GM18511 (cell line): ENCODE results near the gene NME5.

ENCODE experiments used
- ATAC-seq: cut with Tn5 transposase; IDR thresholded peaks from one replicate; pipeline ENCODE4 v1.9.1; 2021; ENCODE audit warnings: mild to moderate bottlenecking, moderate library complexity; ENCODE audit not compliant: unreplicated experiment

Gene NME5

DNA sequence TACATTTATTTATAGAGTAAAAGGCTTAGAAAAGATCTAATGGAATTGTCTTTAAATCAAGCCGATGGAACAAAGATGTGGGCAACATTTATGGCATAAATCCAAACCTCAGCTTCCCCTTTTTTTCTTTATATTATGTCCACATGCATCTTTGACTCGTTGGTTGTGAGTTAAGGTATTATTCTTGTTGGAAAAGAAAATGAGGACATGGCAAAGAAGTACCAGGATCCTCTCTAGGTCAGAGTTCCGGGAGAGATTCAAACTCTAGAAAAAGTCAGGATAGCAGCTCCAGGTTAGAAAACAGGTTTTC, 508 bp upstream of the NME5 start:
- no peak for ATAC-seq

DNA sequence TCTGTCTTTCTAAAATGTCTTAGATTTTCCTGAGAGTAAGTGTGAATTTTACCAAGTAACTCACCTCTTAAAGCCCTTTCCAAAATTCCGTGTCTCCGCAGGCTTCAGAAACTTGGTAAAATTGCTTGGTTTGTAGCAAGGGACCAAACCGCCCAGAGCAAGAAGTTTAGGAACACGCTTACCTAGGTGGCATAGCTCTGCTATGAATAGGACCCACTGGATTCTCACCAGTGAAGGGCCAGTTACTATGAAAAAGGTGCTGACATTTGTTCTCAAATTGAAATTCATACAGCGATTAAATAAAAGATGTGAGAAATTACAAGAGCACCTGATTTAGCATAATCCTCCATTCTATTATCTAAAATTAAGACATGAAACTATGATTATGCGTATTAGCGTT, 6.7 kb downstream of the NME5 start:
- no peak for ATAC-seq

DNA sequence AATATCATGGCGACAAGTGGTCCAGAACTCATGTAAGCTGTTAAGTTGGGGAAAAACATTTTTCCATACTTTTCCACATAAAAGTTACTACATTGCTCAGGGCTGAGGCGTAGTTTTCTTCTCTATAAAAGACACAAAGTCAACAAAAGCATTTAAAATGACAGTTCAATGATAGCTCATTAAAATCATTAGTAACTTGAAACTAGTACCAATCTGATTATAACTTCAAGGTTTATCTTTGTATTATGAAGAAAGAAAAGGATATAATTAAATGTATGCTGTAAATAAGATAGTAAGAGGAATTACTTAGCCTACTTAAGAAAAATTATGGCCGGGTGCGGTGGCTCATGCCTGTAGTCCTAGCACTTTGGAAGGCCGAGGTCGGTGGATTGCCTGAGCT, 9.9 kb downstream of the NME5 start:
- no peak for ATAC-seq

DNA sequence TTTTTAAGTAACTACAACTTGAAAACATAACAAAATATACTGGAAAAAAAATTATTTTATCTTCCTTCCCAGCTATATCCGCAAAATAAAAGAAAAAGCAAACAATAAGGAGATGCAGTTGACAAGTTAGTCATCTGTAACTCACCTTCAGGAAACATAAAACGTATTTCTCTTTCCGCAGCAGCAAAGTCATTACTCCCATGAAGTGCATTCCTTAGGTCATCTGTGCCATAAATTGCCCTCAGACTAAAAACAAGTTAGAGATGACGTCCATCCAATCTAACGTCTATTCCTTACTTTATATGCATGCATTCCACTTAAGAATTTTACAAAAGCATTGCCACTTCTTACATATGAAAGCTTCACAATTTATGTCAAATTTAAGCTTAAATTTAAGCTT, 10.9 kb downstream of the NME5 start:
- no peak for ATAC-seq

DNA sequence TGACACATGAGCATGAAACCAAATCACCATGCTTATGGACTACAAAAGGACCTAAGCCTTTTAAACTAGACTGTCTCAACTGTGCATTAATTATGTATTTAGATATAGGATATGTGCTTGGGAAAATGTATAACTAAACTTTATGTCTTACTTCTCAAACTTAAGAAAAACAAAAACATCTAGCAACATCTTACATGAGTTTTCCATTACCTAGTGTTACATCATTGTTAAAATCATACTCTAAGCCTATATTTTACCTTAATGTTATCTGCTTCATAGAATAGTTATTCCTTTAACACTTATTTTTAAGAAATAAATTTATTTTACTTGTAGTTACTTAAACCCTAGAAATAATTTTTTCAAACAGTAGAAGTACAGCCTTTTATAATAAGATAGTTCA, 24.0 kb downstream of the NME5 start:
- no peak for ATAC-seq

DNA sequence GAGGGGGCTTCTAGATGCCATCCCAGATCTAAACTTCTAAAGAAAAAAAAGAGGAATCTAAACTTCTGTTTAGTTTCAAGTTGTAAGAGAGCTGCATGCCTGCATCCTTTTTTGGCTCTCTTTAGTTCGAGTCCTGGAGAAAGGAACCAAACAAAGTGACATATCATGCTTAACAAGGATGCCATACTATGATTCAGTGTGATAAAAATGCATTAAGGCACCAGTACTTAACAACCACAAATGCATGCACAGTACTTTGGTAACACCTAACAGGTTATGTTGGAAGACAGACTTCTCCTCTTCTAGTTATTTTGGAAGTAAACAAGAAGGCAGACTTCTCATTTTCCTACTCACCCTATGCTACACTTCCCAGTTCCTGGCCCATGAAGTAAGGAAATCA, 27.3 kb downstream of the NME5 start:
- no peak for ATAC-seq

DNA sequence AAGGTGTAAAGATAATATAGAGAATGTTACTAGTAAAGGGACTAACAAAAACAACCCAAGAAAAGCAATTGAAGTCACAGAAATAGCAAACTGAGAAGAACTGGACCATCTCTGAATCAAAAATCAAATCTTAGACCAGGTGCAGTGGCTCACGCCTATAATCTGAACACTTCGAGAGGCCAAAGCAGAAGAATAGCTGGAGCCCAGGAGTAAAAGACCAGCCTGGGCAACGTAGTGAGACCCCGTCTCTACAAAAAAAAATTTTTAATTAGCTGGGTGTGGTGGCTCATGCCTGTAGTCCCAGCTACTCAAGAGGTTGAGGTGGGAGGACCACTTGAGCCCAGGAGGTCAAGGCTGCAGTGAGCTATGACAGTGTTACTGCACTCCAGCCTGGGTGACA, 28.0 kb downstream of the NME5 start:
- no peak for ATAC-seq

DNA sequence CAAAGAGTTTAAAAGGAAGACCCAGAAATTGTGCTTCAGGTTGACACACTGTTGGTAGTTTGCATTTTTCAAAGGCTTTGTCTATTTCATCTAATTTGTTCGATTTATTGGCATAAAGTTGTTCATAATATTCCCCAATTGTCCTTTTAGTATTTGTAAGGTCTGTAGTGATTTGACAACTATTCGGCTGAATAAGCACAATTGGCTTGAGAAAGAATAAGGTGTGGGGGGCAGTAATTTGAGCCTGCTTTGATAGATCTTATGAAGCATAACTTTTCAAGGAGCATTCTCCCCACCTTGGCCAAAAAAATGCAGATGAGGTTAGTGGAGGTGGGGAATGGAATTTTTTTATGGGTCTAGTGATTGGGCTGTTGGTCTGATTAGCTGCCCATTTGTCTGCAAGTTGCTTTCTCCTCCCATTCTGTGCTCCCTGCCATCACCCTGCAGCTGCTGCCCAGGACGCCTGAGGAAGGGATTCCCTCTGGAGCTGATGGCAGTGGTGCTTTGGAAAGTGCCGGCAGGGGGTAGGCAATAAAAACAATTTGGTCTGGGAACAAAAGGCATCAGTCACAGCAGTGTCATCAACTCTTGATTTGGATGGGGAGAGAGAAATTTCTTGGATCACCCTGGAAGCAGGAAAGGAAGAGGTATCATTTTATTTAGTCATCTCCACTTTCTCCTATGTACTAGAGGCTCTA, 28.8 kb downstream of the NME5 start:
- no peak for ATAC-seq

DNA sequence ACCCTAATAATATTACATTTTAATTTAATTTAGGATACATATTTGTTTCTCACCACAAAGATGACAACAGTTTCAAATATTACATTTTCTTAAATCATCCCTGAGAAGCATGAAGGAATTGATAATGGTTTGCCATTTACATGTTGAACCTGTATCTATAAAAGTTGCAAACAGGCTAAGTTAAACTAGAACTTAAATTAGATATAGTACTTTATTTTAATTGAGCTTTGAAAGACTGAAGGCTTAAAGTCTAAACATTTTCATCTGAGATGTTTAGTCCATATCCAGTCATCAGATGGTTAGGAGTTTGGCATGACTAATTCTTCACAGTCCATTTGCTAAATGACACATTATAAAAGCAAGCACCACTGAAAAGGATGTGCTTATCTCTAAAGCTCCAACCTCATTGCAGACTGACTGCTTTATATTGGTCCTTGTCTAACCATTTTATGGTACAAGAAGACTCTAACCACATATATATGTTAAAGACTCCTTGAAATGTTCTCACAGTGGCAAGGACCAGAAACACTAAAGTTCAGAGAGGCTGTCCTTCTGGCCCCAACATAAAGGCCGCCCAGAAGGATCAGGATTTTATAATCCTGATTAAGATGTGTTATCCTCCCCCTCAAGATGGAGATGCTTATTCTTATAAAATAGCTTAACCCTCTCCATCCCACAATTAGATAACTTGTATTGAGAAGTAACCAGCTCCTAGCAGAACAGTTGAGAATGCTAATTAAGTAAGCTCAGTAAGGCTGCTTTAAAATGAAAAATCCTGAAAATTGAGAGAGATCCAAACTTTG, 29.6 kb downstream of the NME5 start:
- no peak for ATAC-seq

DNA sequence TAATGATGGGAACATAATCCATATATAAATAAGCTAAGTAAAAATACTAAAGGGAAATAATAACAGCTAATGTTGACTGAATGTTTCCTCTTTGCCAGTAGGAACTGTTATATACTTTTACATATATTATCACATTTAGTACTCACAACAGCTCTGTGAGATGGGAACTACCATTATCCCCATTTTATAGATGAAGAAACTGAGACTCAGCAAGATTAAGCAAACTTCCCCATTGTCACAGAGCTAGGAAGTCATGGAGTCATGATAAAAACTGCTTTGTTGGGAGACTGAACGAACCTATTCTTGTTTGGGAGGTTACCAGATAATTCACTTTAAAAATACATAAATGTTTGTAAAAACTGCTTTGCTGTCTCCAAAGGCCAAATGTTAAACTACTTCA, 32.0 kb downstream of the NME5 start:
- ATAC-seq, result no peak

DNA sequence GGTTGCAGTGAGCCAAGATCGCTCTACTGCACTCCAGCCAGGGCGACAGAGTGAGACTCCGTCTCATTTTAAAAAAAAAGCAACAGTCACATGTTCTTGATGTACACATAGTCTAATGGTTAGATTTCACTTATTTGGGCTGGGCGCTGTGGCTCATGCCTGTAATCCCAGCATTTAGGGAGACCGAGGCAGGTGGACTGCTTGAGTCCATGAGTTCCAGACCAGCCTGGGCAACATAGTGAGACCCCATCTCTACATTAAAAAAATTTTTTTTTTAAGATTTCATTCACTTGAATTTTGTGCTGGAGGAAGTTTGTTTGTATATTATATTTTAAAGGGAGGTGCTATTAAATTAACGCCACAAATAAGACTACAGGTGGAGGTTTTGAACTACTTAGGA, 33.5 kb downstream of the NME5 start:
- ATAC-seq, result no peak

DNA sequence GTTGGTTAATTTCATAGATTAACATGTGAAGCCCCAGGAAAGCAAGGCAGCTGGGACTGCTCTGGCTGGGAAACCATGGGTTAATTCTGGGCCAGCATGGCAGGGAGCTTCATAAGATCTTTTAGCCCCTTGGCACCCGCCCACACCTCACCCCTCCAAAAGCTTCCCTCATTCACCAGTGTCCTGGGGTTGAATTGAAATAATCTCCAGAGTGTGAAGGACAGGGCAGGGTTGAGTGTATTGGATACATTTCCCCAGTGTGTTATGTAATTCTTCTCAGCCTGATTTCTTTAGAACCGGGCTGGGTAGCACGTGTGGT, 36.0 kb downstream of the NME5 start:
- no peak for ATAC-seq

DNA sequence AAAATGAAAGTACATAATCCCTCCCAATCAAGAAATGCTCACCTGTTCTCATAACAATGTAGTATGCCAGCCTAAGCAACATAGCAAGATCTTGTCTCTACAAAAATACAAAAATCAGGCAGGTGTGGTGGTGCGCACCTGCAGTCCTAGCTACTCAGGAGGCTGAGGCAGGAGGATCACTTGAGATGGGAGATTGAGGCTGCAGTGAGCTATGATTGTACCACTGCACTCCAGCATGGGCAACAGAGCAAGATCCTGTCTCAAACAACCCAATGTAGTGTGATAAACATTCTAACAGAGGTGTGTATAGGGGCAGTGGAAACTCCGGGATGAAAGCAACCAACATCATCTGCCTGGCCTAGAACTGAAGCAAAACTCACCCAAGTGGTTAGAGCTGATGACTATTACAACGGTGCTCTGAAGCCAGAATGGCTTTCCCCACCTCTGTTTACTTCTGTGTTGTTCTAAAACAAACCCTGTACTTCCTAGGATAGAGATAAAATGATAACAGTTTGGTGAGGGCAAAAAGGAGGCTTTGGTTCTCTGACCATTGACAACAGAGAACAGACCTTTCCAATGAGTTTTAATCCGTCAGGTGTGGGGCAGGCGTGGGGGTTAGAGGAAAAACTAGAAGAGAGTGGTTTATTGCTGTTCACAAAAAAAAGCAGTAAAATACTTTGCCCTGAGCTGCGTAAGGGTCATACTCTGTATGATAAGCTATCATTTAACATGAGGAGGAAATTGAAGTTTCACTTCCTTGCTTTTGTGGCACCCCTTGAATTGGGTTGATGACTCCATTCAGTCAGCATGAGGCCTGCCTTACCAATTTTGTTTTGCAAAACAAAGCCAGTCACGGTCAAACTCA, 36.5 kb downstream of the NME5 start:
- no peak for ATAC-seq

DNA sequence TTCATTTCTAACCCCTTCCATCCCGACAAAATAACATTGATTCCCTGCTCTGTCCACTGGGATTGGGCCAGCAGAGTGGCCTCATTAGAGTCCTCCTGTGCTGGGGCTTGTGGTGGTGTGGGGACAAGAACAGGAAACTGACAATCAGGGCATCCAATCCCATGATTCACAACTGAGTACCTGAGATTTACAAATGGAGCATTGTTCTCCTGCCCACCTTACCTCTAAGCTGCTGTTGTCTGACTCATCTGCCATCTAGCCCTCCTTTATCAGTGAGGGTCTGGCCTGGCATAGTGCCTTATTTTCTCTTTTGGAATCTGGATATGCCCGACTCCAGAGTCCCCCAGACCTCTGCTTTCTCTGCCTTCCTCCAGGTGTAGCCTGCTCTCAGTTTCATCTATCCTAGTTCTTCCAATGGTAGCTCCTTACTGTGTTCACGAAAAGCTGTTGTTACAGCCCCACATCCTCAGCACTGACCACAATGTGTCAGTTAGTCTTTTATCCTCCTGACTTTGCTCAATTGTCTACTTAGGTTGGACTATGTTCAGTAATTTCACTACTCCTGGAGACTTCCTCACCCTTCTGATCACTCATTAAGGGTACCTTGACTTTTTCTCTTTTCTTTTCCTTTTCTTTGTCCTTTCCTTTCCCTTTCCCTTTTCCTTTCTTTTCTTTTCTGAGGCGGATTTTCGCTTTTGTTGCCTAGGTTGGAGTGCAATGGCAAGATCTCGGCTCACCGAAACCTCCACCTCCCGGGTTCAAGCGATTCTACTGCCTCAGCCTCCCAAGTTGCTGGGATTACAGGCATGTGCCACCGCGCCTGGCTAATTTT, 42.0 kb downstream of the NME5 start:
- ATAC-seq, result no peak

DNA sequence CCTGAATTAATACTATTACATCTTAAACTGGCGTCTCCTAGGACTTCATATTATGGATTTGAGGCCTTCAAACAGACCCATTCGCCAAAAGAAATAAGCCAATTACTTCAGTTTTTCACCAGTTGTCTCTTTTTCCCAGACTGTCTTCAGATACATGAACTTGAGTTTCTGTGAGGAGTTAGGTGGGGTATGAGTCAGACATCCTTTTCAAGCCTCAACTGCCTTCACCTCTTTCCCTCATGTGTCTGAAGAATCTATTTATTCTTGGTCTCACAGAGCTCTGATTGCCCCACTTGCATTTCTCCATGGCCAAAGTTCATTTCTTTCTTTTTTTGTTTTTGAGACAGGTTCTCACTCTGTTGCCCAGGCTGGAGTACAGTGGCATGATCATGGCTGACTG, 42.9 kb downstream of the NME5 start:
- ATAC-seq, result no peak

DNA sequence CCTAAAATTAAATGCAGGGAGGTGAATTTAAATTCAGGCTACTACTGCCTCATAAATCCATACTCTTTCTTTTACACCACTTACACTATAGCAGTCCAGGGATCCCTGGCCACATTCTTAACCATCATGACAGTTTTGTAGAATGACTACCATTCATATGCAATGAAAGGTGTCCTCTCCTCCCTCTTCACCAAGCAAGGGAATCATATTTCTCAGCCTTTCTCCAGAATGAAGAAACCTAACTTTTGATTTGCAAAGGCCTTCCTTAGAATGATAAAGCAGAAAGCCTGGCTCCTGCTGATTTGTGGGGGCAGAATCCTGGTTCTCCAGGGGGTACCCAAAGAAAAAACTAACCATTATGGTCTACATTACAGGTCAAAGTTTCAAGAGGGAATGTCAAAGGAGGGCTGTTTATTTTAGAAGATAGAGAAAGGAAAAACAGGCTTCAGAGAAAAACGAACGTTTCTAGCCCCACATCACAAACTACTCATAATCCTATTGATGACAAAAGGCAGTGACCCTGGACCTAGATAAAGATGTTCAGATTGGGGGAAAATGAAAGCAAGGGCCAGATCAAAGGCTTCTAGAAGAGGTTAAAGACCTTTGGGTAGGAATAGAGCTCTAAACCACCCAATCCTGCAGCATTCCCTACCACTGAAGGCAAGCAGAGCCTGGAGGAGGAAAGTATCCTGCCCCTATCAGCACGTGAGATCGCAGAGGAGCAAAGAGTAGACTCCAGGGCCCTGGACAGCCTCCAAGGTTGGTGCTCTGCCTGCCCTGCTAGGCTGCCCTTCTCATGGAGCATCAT, 43.9 kb downstream of the NME5 start:
- ATAC-seq, result no peak

DNA sequence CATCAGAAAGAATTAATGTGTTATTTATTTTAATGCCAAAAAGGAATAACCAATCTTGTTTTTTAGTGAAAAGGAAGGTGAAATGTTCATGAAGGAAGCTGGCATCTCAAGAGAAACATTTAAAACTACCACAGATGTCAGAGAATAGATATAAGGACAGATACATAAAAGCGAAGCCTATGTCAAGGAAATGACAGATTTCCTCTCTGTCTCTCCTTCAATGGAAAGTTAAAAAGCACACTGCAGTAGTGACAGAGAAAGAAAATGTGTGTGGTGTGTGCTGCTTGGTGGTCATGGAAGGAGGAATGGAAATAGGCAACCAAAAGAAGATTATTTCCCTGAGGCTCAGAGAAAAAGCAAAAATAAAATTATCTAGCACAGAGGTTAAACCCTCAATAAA, 46.2 kb downstream of the NME5 start:
- no peak for ATAC-seq

DNA sequence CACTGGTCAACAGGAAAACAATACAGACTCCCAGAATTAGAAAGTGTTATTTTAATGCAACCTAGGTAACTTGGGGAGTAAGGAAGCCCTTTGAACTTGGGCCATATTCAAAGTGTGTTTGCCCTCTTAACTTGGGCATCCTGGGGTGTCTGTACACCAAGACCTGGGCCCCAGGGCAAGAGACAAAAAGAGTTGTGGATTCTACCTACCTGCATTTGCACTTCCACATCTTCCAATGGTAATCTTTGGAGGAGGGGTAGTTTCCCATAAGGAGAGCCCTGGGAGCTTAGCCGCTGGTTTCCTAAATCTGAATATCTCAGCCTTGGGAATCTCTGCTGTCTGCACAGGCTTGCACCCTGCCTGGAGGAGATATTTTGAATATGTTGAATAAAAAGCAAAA, 46.9 kb downstream of the NME5 start:
- no peak for ATAC-seq

DNA sequence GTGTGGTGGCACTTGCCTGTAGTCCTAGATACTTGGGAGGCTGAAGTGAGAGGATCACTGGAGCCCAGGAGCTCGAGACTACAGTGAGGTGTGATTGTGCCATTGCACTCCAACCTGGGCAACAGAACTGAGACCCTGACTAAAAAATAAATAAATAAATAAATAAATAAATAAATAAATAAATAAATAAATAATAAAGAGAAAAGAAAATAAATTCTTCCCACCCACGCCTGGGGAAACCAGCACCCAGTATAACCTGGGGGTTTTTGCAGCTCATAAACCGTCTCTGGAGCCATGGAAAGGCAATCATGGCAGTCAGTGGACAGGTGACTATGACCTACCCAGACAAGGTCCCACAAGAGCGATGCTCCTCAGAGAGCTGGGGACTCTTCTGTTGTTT, 47.5 kb downstream of the NME5 start:
- no peak for ATAC-seq

DNA sequence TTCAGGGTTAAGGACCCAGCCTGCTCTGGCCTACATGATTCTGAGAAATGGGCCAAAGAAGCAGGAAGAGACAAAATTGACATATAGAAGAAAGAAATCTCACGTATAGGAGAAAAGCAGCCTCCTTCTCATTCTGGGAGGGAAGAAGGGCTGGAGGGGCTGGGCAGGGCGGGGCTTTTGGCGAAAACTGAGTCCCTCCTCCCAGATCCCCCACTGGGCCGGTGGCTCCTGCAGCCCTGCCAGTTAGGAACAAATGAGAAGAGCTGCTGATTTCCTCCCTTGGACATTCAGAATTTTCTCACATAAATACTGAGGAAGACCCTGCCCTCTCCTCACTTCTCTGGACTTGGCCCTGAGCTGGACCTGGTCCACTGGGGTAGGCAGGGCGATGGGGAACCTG, 55.5 kb downstream of the NME5 start, which contains the start of gene WNT8A:
Gene WNT8A, plus strand, starts transcription at position 332 of the 400 bp plus-strand sequence. CDS start 95 bp downstream, outside the sequence.
- no peak for ATAC-seq
